GM12801 (cell line): Measurements from ENCODE around the gene IL1RN.

ENCODE experiments used
- CTCF ChIP-seq: IDR thresholded peaks from one replicate; pipeline ENCODE4 v1.5.1; 2011; ENCODE audit warnings: control low read depth; ENCODE audit not compliant: insufficient read length; ENCODE audit errors: extremely low read depth

IL1RN gene

GRCh38 chr2:113164215-113164929 lies 37.0 kb downstream of the IL1RN start:
- TF ChIP-seq CTCF: no peak

- no peak for TF ChIP-seq CTCF
Observed at GRCh38 chr2:113164930-113165585, 37.7 kb downstream of the IL1RN start.

GRCh38 chr2:113166187-113166645 lies 38.8 kb downstream of the IL1RN start:
- TF ChIP-seq CTCF: no peak

- no peak for TF ChIP-seq CTCF
Observed at GRCh38 chr2:113167115-113167932, 39.9 kb downstream of the IL1RN start.

GRCh38 chr2:113167962-113168340 lies 40.6 kb downstream of the IL1RN start:
- TF ChIP-seq CTCF: no peak

GRCh38 chr2:113169002-113169530 lies 41.7 kb downstream of the IL1RN start:
- no peak for TF ChIP-seq CTCF

- no peak for TF ChIP-seq CTCF
Observed at GRCh38 chr2:113169586-113169985, 42.2 kb downstream of the IL1RN start.
